NK-92 (cell line): ENCODE results near the gene RNU1-2.
"Not testable (repeated sequence)": the region's sequence is repeated elsewhere in the genome, so short reads cannot be mapped to it uniquely, and the experiment has no call there.

Source experiments
- DNase-seq: peaks from one replicate; lab custom pipeline; 2025; ENCODE audit not compliant: unreplicated experiment; lab: John Stamatoyannopoulos, UW

Gene RNU1-2

DNA sequence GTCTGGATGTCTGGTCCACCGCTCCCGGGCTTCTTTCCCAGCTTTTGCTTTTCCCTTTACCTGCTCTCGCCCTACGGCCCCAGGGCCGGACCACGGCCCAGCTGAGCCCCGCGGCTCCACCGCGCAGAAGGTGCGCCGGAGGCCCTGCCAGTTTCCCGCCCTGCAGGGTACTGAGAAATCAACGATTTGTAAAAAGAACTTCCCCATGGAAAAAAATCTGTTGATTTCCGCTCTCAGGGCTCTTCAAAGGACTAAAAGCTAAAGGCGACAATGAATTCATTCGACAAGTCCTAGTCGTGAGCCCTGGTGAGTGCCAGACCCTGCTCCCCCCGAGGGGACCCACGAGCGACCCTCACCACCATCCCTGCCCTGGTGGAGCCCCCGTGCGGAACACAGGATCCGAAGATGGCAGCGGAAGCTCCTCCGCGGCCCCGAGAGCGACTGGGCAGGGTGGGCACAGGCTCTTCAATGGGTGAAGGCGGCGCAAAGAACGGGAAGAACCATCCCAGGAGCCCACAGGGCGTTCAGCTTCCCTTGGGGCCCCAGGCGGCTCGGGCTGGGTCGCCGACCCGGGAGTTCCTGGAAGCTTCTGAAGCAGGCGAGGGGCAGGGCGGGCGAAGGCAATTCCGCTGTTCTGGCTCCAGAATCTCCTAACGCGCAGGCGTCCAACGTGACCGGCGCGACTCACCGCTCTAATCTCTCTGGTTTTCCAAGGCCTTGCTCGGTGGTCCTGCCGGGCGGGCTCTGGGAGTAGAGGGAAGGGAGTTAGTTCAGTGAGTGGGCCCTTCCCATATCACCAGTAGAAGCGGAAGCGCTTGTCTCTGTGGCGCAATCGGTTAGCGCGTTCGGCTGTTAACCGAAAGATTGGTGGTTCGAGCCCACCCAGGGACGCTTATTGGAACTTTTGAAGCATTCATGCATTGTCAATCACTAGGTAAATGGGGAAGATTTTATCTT lies 6.6 kb upstream of the RNU1-2 start:
- no peak for DNase-seq

DNA sequence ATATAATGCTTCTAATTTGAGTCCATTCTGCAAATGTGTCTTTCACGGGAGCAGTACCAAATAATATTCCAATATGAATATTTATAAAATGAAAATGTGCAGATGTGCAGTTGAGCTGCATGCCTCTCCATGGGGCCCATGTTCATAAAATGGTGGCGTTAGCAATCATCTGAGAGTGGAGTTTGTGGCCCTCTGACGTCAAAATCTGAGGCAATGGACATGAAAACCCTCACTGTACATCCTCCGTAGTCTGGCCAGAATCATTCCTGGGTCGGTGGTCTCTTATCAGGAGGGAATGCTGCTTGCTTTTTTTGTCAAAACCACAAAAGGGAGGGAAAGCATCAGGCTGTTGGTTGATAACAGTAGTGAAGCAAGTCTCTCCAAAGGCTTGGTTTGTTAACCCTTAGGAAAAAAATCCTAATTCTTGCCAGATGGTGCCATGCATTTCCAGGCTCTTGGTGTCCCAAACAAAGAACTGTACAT lies 5.2 kb upstream of the RNU1-2 start:
- DNase-seq, result not testable (repeated sequence)

- not testable (repeated sequence) for DNase-seq
Measured at GRCh38 chr1:16891057-16891456, 4.7 kb upstream of the RNU1-2 start.

DNA sequence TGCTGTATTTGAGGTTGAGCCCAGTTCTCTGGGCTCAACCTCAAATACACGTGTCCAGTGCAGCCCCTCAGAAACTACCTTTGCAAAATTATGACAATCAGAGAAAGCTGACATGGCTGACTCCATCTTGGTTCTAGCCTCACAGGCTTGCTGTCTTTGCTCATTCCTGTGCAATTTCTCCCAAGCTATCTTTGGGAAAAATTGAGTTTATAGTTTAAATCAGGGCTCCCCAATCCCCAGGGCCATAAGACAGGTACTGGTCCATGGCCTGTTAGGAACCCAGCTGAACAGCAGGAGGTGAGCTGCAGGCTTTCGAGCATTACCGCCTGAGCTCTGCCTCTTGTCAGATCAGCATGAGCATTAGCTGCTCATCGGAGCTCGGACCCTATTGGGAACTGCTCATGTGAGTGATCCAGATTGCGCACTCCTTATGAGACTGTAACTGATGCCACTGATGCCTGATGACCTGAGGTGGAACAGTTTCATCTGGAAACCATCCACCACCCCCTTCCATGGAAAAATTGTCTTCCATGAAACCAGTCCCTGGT lies 2.7 kb upstream of the RNU1-2 start:
- not testable (repeated sequence) for DNase-seq

DNA sequence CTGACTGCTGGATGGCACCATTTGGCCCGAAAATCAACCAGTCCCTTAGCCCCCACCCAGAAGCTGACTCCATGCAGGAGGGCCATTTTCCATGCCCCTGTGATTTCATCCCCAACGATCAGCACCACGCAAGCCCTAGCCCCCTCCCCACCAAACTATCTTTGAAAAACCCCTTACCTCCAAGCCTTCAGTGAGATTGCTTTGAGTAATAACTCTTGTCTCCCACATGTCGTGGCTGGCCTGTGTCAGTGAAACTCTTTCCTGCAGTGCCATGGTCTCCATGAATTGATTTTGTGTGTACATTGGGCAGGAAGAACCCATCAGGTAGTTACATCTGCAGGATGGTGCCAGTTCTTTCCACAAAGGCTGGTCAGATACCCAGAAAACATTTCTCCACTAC lies 2.0 kb upstream of the RNU1-2 start:
- not testable (repeated sequence) for DNase-seq

DNA sequence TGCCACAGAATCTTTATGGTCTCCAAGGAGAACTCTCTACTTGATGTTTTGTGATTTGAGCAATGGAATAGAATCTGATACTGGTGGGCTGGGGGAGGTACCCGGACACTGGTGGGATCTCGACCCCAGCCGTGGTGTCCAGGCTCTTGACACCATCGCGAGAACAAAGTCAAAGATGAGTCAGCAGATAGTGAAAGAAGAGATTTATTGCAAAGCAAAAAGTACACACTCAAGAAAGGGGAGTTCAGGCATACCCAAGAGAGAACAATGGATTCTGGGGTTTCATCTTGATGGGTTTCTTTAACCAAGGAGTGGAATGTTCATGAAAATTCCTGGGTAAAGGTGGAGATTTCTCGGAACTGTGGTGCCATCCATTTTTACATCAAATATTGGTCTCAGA lies 1.4 kb upstream of the RNU1-2 start:
- not testable (repeated sequence) for DNase-seq

GRCh38 chr1:16895233-16895597 lies 565 bp upstream of the RNU1-2 start:
- DNase-seq, result not testable (repeated sequence)

DNA sequence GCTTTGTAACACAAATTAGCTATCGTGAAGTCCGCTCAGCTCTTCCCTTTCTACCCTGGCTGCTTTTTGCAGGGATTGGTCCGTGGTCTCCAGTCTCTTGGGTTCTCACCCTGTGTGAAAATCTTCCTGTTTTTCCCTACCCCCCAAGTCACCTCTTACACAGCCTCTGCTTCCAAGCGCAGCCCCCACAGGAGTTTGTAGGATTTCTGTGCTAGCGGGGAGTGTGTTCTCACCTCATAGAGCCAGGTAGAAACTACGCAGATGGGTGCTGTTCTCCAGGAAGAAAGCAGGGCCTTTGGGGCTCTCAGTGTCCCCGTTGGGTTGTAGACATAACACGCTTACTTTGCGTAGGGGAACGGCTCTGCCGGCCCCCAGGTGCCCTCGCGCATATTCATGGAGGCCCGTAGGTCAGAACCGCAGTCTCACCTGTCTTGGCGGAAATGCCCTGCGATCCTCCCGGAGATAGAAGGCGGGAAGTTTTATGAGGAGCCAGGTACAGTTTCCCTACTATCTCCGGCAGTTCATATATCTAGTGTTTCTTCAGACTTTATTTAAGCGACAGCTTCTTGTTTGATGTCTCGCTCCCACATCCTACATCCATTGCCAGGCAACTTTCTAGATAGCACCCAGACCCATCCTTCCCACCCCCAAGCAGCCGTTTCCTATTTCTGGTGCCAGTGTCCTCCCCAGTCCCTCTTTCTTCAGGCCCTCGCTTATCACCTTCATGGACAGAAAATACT lies 706 bp downstream of the RNU1-2 start:
- DNase-seq, result not testable (repeated sequence)

GRCh38 chr1:16897653-16898052 lies 1.9 kb downstream of the RNU1-2 start:
- DNase-seq, result not testable (repeated sequence)

GRCh38 chr1:16898298-16898697 lies 2.5 kb downstream of the RNU1-2 start:
- DNase-seq, result not testable (repeated sequence)

- not testable (repeated sequence) for DNase-seq
Measured at GRCh38 chr1:16899020-16899419, 3.2 kb downstream of the RNU1-2 start.

GRCh38 chr1:16900751-16901150 lies 5.0 kb downstream of the RNU1-2 start:
- no peak for DNase-seq

GRCh38 chr1:16901371-16901770 lies 5.6 kb downstream of the RNU1-2 start:
- DNase-seq, result not testable (repeated sequence)

DNA sequence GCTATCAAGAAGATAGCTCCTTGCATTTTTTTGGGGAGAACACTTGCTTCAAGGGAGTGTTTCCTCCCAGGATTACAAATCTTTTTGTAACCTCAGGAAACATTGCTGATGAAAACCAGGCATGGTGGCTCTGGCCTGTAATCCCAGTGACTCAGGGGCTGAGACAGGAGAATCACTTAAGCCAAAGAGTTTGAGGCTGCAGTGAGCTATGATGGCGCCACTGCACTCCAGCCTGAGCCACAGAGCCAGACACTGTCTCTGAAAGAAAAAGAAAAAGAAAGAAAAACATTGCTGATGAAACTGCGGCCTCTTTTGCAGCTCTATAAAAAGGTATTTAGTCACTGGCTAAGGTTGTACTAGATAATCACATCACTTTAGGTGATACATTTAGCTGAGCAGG lies 7.3 kb downstream of the RNU1-2 start:
- no peak for DNase-seq

DNA sequence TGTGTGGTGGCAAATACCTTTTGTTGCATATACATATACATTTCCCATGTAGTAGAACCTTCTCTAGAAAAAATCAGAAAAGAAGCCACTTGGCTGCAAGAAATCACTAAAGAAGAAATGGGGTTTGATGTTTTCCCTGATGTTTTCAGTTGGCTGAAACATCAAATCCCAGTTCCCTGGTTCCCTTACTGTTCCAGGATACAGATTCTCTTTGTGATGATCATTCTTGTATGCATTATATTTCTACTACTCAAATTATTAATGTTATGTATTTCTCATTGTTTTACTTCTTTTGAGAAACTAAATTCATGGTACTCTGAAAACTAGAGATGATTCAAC lies 7.6 kb downstream of the RNU1-2 start:
- no peak for DNase-seq

- peak; percentile 96 for DNase-seq
Measured at GRCh38 chr1:16904560-16905109, 8.9 kb downstream of the RNU1-2 start.

GRCh38 chr1:16905110-16905867 lies 9.5 kb downstream of the RNU1-2 start:
- no peak for DNase-seq

DNA sequence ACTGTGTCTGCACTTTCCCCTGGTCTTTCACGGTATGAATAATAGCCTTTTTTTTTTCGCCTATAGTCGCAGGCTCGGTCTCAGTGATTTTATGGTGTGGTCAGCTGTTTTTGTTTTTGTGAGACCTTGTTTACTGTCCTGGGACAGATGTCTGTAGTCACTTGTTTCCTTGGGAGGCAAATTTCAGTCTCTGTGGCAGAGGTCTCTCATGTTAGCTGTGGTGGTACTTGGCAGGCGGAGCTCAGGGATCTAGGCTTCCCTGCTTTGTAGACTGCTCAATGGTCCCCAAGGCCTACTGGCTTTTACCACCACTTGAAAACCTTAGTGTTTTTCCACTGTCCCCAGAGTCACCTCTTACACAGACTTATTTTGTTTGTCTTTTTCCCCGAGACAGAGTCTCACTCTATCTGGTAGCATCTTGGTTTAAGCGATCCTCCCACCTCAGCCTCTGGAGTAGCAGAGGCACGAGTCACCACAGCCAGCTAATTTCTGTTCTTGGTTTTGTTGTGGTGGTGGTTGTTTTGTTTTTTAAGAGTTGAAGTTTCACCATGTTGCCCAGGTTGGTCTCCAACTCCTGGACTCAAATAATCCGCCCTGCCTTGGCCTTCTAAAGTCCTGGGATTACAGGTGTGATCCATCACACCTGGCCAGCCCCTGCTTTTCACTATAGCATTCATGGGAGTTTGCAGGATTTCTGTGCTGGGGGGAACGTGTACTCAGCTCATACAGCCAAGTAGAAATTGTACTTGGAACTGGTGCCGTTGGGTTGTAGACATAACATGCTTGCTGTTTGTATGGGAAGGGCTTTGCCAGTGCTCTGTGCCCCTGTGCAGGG lies 10.3 kb downstream of the RNU1-2 start:
- DNase-seq, result no peak

GRCh38 chr1:16906873-16907272 lies 11.1 kb downstream of the RNU1-2 start:
- no peak for DNase-seq
